PC-9 (cell line): ENCODE data around the gene FOXC1. TPM values are rescaled to one million over a fixed set of nuclear protein-coding genes. Genes with fewer than 3 reads are reported as not detected.

ENCODE experiments used
- Bru-seq: library from RNA; stranded (reverse); fragments of 400-500 nt; gene quantifications from one replicate; lab custom pipeline; 2021; lab: Mats Ljungman, UMichigan
- BruChase-seq, 2 experiments: library from RNA; stranded (reverse); fragments of 400-500 nt; gene quantifications; one replicate each; lab custom pipeline; 2021; lab: Mats Ljungman, UMichigan
- BruUV-seq: library from RNA; stranded (reverse); fragments of 400-500 nt; replicated peaks from 2 replicates; lab custom pipeline; 2021; lab: Mats Ljungman, UMichigan
- CTCF ChIA-PET: fragments of 300-600 bp; sonication (Branson Sonifier 250); formaldehyde crosslinking; loops from one replicate; lab custom pipeline; 2022; ENCODE audit warnings: antibody characterized with exemption; lab: Charles Lee
- POLR2A ChIA-PET: fragments of 300-600 bp; sonication (Branson Sonifier 250); formaldehyde crosslinking; loops from one replicate; lab custom pipeline; 2022; ENCODE audit warnings: antibody characterized with exemption; ENCODE audit not compliant: unreplicated experiment; lab: Charles Lee
- DNase-seq, 2 experiments: peaks; one replicate each; pipeline versions ENCODE4 v3.0.0 to v3.0.0-alpha.2; 2015 to 2022; ENCODE audit warnings: mixed read lengths in 1 of 2
- H2AFZ ChIP-seq: fragments of 200-600 bp; sonication (generic); 2 replicates; pipeline ENCODE4 v1.8.1; 2017; ENCODE audit warnings: antibody characterized with exemption
- H3F3A ChIP-seq: fragments of 200-600 bp; sonication (generic); 2 replicates; pipeline ENCODE4 v1.8.1; 2017; ENCODE audit warnings: antibody characterized with exemption, mild to moderate bottlenecking, low read depth; ENCODE audit not compliant: insufficient read depth
- H3K27ac ChIP-seq: fragments of 200-600 bp; sonication (generic); 2 replicates; pipeline ENCODE4 v1.6.1; 2016; ENCODE audit warnings: mixed run types
- H3K27me3 ChIP-seq: fragments of 200-600 bp; sonication (generic); 2 replicates; pipeline ENCODE4 v1.6.1; 2016; ENCODE audit warnings: low read depth, mixed run types; ENCODE audit not compliant: insufficient read depth
- H3K36me3 ChIP-seq: fragments of 200-600 bp; sonication (generic); 2 replicates; pipeline ENCODE4 v1.6.1; 2016; ENCODE audit warnings: low read depth, mixed run types
- H3K4me1 ChIP-seq: fragments of 200-600 bp; sonication (generic); replicated peaks from 2 replicates; pipeline ENCODE4 v1.6.1; 2016; ENCODE audit warnings: mixed run types; ENCODE audit not compliant: insufficient read depth
- H3K4me2 ChIP-seq: fragments of 200-600 bp; sonication (generic); 2 replicates; pipeline ENCODE4 v1.6.1; 2017; ENCODE audit warnings: mixed run types
- H3K4me3 ChIP-seq: fragments of 200-600 bp; sonication (generic); 2 replicates; pipeline ENCODE4 v1.6.1; 2016; ENCODE audit warnings: mixed run types
- H3K79me2 ChIP-seq: fragments of 200-600 bp; sonication (generic); 2 replicates; pipeline ENCODE4 v1.6.1; 2017; ENCODE audit warnings: low read depth, mixed run types
- H3K9me2 ChIP-seq: fragments of 200-600 bp; sonication (generic); 2 replicates; pipeline ENCODE4 v1.8.1; 2017; ENCODE audit warnings: mild to moderate bottlenecking; ENCODE audit not compliant: insufficient read depth
- H3K9me3 ChIP-seq: fragments of 200-600 bp; sonication (generic); 2 replicates; pipeline ENCODE4 v1.8.1; 2016; ENCODE audit warnings: low read depth; ENCODE audit not compliant: insufficient read depth
- H4K20me1 ChIP-seq: fragments of 200-600 bp; sonication (generic); 2 replicates; pipeline ENCODE4 v1.8.1; 2017; ENCODE audit not compliant: insufficient read depth
- EZH2 ChIP-seq: fragments of 200-600 bp; sonication (generic); IDR thresholded peaks from 2 replicates; pipeline ENCODE4 v1.8.0; 2017; ENCODE audit warnings: antibody characterized with exemption, low read depth
- intact Hi-C: fragments of 100-400 bp; cut with micrococcal nuclease; formaldehyde crosslinking; loops from one replicate; pipeline ENCODE4 v1.10.0; 2022; ENCODE audit not compliant: unreplicated experiment
- long read RNA-seq: library from polyadenylated mRNA; stranded (forward); transcript quantifications from one replicate; pipeline ENCODE4 v2.0.0, GENCODE V29; 2022
- total RNA-seq: library from RNA; stranded (reverse); gene quantifications from 2 replicates; pipeline ENCODE4 v1.2.3, GENCODE V29; 2021
- TF ChIP-seq, protein P1 (sequence below): fragments of 200-600 bp; sonication (generic); conservative IDR thresholded peaks from 2 replicates; pipeline ENCODE4 v1.6.1; 2017; ENCODE audit warnings: mixed run types, antibody characterized with exemption, mild to moderate bottlenecking, moderate library complexity

The FOXC1 gene
- total RNA-seq, result 16.2 and 18.6 TPM in 2 replicates
- percentile 81 among the genes with signal in this experiment for Bru-seq, nascent RNA
- percentile 97 among the genes with signal in this experiment for BruChase-seq, experiment 1, labeled RNA remaining after a 2-hour chase
- BruChase-seq, experiment 2, labeled RNA remaining after a 6-hour chase, result percentile 80 among the genes with signal in this experiment
- long read RNA-seq, transcript FOXC1-202 (1 exons, 3,831 nt), result major isoform, 12 of 16 reads
- long read RNA-seq, partial matches to known transcripts, result 0 of 16 reads
- long read RNA-seq, other reads (novel, unspliced or antisense), result 0 of 16 reads

DNA sequence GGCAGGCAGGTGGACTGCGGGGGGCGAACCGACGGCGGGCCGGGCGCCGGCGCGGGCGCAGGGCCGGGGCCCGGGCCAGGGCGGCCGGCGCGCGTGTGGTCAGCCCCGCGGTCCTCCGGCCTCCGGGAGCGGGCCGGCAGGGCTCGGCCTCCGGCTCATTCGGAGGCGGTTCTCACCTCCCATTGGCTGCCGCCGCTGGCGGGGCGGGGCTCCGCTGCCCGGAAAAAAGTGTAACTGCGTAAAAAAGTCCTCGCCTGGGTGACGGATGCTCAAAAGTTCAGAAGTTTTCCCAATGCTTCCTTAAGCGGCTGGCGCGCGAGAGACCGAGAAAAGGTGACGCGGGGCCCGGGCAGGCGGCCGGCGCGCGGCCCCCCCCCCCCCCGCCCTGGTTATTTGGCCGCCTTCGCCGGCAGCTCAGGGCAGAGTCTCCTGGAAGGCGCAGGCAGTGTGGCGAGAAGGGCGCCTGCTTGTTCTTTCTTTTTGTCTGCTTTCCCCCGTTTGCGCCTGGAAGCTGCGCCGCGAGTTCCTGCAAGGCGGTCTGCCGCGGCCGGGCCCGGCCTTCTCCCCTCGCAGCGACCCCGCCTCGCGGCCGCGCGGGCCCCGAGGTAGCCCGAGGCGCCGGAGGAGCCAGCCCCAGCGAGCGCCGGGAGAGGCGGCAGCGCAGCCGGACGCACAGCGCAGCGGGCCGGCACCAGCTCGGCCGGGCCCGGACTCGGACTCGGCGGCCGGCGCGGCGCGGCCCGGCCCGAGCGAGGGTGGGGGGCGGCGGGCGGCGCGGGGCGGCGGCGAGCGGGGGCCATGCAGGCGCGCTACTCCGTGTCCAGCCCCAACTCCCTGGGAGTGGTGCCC is at the start of gene FOXC1:
Gene FOXC1, plus strand, starts transcription at position 268 of the 849 bp plus-strand sequence. Its CDS starts 531 bp downstream, at position 799.
- CTCF ChIA-PET, result no interaction called here
- no peaks in the 10 kb centered on the region for H3F3A ChIP-seq
- peaks cover 34% of the 10 kb centered on the region for H3K79me2 ChIP-seq
- H4K20me1 ChIP-seq, result no peaks in the 10 kb centered on the region
- no peaks in the 10 kb centered on the region for H3K9me3 ChIP-seq
- peak; percentile 81 to 96 for DNase-seq
- intact Hi-C loops, result loop anchor here (2.0 to 10.0 kb wide), 3 partner anchors 157 to 415 kb away; no protein-coding TSS in a partner anchor
- H3K4me2 ChIP-seq, result peak within 1 kb of the TSS; percentile 80
- H3K4me3 ChIP-seq, result peak within 1 kb of the TSS; percentile 89
- POLR2A ChIA-PET, result interaction anchor here (0.7 kb wide), 1 partner anchor 110 kb away, joined by 5 read pairs; no protein-coding TSS in a partner anchor
- H2AFZ ChIP-seq, result peak within 1 kb of the TSS; percentile 82
- no TSS peak for BruUV-seq
- no peaks in the 10 kb centered on the region for H3K27me3 ChIP-seq
- H3K4me1 ChIP-seq, result no peaks in the 10 kb centered on the region; the same call in 1 of the 2 replicates
- H3K36me3 ChIP-seq, result no peaks in the 10 kb centered on the region
- no peak for TF ChIP-seq EZH2
- TF ChIP-seq, protein P1, sequence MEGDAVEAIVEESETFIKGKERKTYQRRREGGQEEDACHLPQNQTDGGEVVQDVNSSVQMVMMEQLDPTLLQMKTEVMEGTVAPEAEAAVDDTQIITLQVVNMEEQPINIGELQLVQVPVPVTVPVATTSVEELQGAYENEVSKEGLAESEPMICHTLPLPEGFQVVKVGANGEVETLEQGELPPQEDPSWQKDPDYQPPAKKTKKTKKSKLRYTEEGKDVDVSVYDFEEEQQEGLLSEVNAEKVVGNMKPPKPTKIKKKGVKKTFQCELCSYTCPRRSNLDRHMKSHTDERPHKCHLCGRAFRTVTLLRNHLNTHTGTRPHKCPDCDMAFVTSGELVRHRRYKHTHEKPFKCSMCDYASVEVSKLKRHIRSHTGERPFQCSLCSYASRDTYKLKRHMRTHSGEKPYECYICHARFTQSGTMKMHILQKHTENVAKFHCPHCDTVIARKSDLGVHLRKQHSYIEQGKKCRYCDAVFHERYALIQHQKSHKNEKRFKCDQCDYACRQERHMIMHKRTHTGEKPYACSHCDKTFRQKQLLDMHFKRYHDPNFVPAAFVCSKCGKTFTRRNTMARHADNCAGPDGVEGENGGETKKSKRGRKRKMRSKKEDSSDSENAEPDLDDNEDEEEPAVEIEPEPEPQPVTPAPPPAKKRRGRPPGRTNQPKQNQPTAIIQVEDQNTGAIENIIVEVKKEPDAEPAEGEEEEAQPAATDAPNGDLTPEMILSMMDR, result no peak
- H3K9me2 ChIP-seq, result no peaks in the 10 kb centered on the region
- peak within 1 kb of the TSS; percentile 54 for H3K27ac ChIP-seq

GRCh38 chr6:1560281-1561058 is 49.2 kb upstream of the FOXC1 start:
- H3K4me1 ChIP-seq, result no peaks in the 10 kb centered on the region
- no peak for DNase-seq

More at GRCh38 chr6:1560281-1561058, 49.2 kb upstream of the FOXC1 start:
- H3K9me2 ChIP-seq, result no peaks in the 10 kb centered on the region
- H4K20me1 ChIP-seq, result no peaks in the 10 kb centered on the region
- no peak overlapping the region for H3K4me3 ChIP-seq
- H3K4me2 ChIP-seq, result no peak overlapping the region
- H3K36me3 ChIP-seq, result no peaks in the 10 kb centered on the region
- CTCF ChIA-PET, result no interaction called here
- H3K79me2 ChIP-seq, result no peaks in the 10 kb centered on the region
- POLR2A ChIA-PET, result no interaction called here
- TF ChIP-seq, protein P1, result no peak
- no peak for TF ChIP-seq EZH2
- no peak overlapping the region for H2AFZ ChIP-seq
- no peak overlapping the region for H3K27ac ChIP-seq
- no peaks in the 10 kb centered on the region for H3K9me3 ChIP-seq
- no peaks in the 10 kb centered on the region for H3F3A ChIP-seq
- intact Hi-C loops, result no loop called here
- H3K27me3 ChIP-seq, result no peaks in the 10 kb centered on the region
- no TSS peak for BruUV-seq
